NB4 (cell line): ENCODE data around the gene RYR3.

Experiments
- MYC ChIP-seq: IDR thresholded peaks from 2 replicates; pipeline ENCODE4 v1.6.1; 2011; ENCODE audit warnings: low read depth, low read length
- POLR2A ChIP-seq: IDR thresholded peaks from 2 replicates; pipeline ENCODE4 v1.6.1; 2011; ENCODE audit warnings: mild to moderate bottlenecking; ENCODE audit not compliant: insufficient read length; ENCODE audit errors: extremely low read depth
- TF ChIP-seq, protein P1 (sequence below): IDR thresholded peaks from 2 replicates; pipeline ENCODE4 v1.6.1; 2011; ENCODE audit warnings: low read depth, low read length
- TF ChIP-seq, protein P2 (sequence below): IDR thresholded peaks from one replicate; pipeline ENCODE4 v1.5.1; 2012; ENCODE audit warnings: low read depth, low read length

DNA sequence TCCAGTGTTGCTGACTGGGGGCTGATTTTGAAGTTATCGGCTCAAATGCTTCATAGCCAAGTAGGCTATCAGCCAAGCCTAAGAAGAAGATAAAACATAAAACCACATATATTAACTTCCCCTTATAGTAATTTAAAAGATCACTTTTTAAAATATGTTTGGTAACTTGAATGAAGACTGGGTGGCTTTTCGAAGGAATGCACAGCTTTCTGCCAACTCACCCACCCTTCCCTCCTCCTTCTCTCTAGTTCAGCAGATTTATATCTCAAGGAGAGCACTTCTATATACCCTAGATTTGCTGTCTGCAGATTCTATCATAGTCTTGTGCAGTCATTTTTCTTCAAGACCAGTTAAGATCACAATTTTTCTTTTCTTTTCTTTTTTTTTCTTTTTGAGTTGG is 468.1 kb downstream of the RYR3 start:
- TF ChIP-seq, protein P1, sequence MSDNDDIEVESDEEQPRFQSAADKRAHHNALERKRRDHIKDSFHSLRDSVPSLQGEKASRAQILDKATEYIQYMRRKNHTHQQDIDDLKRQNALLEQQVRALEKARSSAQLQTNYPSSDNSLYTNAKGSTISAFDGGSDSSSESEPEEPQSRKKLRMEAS = no peak
- TF ChIP-seq, protein P2, sequence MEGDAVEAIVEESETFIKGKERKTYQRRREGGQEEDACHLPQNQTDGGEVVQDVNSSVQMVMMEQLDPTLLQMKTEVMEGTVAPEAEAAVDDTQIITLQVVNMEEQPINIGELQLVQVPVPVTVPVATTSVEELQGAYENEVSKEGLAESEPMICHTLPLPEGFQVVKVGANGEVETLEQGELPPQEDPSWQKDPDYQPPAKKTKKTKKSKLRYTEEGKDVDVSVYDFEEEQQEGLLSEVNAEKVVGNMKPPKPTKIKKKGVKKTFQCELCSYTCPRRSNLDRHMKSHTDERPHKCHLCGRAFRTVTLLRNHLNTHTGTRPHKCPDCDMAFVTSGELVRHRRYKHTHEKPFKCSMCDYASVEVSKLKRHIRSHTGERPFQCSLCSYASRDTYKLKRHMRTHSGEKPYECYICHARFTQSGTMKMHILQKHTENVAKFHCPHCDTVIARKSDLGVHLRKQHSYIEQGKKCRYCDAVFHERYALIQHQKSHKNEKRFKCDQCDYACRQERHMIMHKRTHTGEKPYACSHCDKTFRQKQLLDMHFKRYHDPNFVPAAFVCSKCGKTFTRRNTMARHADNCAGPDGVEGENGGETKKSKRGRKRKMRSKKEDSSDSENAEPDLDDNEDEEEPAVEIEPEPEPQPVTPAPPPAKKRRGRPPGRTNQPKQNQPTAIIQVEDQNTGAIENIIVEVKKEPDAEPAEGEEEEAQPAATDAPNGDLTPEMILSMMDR = no peak
- TF ChIP-seq POLR2A (no peak), MYC (no peak)
